ENCODE measurements around the gene G0S2.
A peak's percentile ranks its signal among the peaks of the same experiment; 100 is the strongest.

The G0S2 gene

GRCh38 chr1:209674957-209675564 lies at the start of gene G0S2:
TSS of gene G0S2 (plus strand) at chr1:209675412. CDS start at chr1:209675685, 273 bp downstream.
- Histone ChIP-seq H2AFZ (peak within 1 kb of the TSS; percentile 77), H3K4me1 (no peaks in the 10 kb centered on the region), H3K9ac (no peak within 1 kb of the TSS), H3K27ac (no peak within 1 kb of the TSS), H3K27me3 (ENCODE audit: control insufficient read depth, insufficient read depth, low read length) (no peaks in the 10 kb centered on the region), H3K9me3 (ENCODE audit: control insufficient read depth, low read length) (no peaks in the 10 kb centered on the region), H3K36me3 (ENCODE audit: control insufficient read depth, insufficient read depth, low read length) (no peaks in the 10 kb centered on the region), H3K4me3 (ENCODE audit: low read depth, low read length) (peak within 1 kb of the TSS; percentile 57), H3K4me2 (ENCODE audit: low read length) (peak within 1 kb of the TSS; percentile 89), H3K79me2 (no peaks in the 10 kb centered on the region)
- no peak for TF ChIP-seq CTCF (IDR thresholded peaks at IDR 0.05)

DNA sequence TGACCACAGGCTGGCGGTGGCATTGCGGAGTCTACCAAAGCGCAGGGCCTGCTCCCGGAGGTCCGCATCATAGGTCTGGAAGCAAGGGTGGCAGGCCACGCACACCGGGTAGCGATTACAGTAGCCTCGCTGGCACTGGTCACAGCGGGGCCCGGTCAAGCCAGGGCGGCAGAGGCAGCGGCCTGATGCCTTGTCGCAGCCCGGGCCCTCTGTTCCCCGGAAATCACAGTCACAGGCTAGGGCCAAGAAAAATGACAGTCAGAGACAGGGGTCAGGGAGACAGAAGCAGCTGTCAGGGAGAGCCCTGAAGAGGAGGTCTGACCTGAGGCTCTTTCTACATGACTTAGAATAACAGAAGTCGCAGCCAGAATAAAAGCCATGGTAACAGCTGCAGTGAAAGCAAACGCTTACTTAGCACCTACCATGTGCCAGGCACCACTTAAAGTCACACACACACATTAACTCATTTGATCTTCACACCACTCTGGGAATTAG lies 49.4 kb upstream of the G0S2 start:
- Histone ChIP-seq H3K4me1 (no peaks in the 10 kb centered on the region), H3K79me2 (no peaks in the 10 kb centered on the region), H2AFZ (no peak overlapping the region), H3K27ac (no peak overlapping the region), H3K9ac (no peak overlapping the region), H3K4me3 (ENCODE audit: low read depth, low read length) (no peak overlapping the region), H3K9me3 (ENCODE audit: control insufficient read depth, low read length) (no peaks in the 10 kb centered on the region), H3K36me3 (ENCODE audit: control insufficient read depth, insufficient read depth, low read length) (no peaks in the 10 kb centered on the region), H3K27me3 (ENCODE audit: control insufficient read depth, insufficient read depth, low read length) (no peaks in the 10 kb centered on the region), H3K4me2 (ENCODE audit: low read length) (no peak overlapping the region)
- TF ChIP-seq CTCF (IDR thresholded peaks at IDR 0.05), result no peak

- Histone ChIP-seq H2AFZ (no peak overlapping the region), H3K79me2 (no peaks in the 10 kb centered on the region), H3K4me1 (no peaks in the 10 kb centered on the region), H3K4me2 (ENCODE audit: low read length) (no peak overlapping the region), H3K36me3 (ENCODE audit: control insufficient read depth, insufficient read depth, low read length) (no peaks in the 10 kb centered on the region), H3K27ac (no peak overlapping the region), H3K4me3 (ENCODE audit: low read depth, low read length) (no peak overlapping the region), H3K9me3 (ENCODE audit: control insufficient read depth, low read length) (no peaks in the 10 kb centered on the region), H3K27me3 (ENCODE audit: control insufficient read depth, insufficient read depth, low read length) (no peaks in the 10 kb centered on the region), H3K9ac (no peak overlapping the region)
- no peak for TF ChIP-seq CTCF (IDR thresholded peaks at IDR 0.05)
Observed at GRCh38 chr1:209626346-209627026, 48.7 kb upstream of the G0S2 start.

DNA sequence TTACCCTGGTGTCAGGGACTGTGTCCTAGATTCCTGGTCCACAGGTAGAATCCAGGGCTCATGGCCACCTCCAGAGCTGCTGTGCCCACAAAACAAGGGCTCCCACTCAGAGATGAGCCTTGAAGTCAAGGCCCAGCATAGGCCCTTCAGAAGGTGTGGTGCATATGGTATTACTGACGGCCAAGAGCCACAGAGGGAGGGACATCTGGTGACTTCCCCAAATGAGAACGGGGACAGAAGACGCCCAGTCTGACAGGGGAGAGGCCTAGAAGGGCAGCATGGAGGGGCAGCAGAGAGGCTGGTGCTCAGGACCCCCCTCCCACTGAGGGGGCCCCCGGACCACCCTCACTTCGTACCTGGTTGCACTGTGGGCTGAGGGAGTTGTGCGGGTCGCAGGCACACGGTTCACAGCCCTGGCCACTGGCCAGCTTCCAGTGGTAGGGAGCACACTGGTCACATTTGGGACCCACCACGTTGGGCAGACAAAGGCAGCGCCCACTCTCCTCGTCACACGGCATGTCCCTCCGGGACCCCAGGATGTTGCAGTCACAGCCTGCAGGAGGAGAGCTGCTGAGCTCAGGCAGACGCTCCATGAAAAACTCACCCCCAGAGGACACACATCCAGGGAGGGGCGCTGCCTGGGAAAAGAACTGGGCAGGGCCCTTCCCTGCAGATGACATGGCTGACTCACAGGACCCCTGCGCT lies 48.0 kb upstream of the G0S2 start:
- Histone ChIP-seq H3K4me1 (no peaks in the 10 kb centered on the region), H3K36me3 (ENCODE audit: control insufficient read depth, insufficient read depth, low read length) (no peaks in the 10 kb centered on the region), H3K79me2 (no peaks in the 10 kb centered on the region), H3K27me3 (ENCODE audit: control insufficient read depth, insufficient read depth, low read length) (no peaks in the 10 kb centered on the region), H3K4me3 (ENCODE audit: low read depth, low read length) (no peak overlapping the region), H3K4me2 (ENCODE audit: low read length) (no peak overlapping the region), H3K9me3 (ENCODE audit: control insufficient read depth, low read length) (no peaks in the 10 kb centered on the region), H2AFZ (no peak overlapping the region), H3K27ac (no peak overlapping the region), H3K9ac (no peak overlapping the region)
- no peak for TF ChIP-seq CTCF (IDR thresholded peaks at IDR 0.05)
